SK-N-SH treated with all-trans-retinoic acid at 6 μM for 48 hours (cell line): ENCODE results near the gene WDR74.

Experiments
- ATAC-seq: fragments of 200-7000 bp; cut with Tn5 transposase; 3 replicates; pipeline ENCODE4 v1.9.1; 2020; ENCODE audit warnings: mild to moderate bottlenecking, moderate library complexity
- ARNTL ChIP-seq: fragments of 450-650 bp; formaldehyde crosslinking; IDR thresholded peaks from 2 replicates; pipeline ENCODE4 v1.5.0; 2020; ENCODE audit warnings: low read depth, mild to moderate bottlenecking, moderate library complexity, borderline replicate concordance
- BACH2 ChIP-seq: fragments of 250-450 bp; sonication (Bioruptor Pico); IDR thresholded peaks from 2 replicates; pipeline ENCODE4 v1.9.0; 2021; ENCODE audit warnings: mild to moderate bottlenecking, borderline replicate concordance
- CSDC2 ChIP-seq: fragments of 250-450 bp; sonication (Bioruptor Pico); IDR thresholded peaks from 2 replicates; pipeline ENCODE4 v1.5.0; 2020; ENCODE audit warnings: mild to moderate bottlenecking, moderate library complexity
- ESRRG ChIP-seq: fragments of 250-450 bp; sonication (Bioruptor Pico); IDR thresholded peaks from 2 replicates; pipeline ENCODE4 v1.6.1; 2021; ENCODE audit warnings: mild to moderate bottlenecking
- GLIS3 ChIP-seq: fragments of 250-450 bp; sonication (Bioruptor Pico); IDR thresholded peaks from 2 replicates; pipeline ENCODE4 v1.5.0; 2020; ENCODE audit warnings: mild to moderate bottlenecking, moderate library complexity
- ISL1 ChIP-seq: fragments of 250-450 bp; sonication (Bioruptor Pico); IDR thresholded peaks from 2 replicates; pipeline ENCODE4 v2.1.2; 2022; ENCODE audit warnings: mild to moderate bottlenecking, moderate library complexity
- OSR1 ChIP-seq: fragments of 250-450 bp; sonication (Bioruptor Pico); IDR thresholded peaks from 2 replicates; pipeline ENCODE4 v1.8.0; 2022; ENCODE audit warnings: moderate library complexity, mild to moderate bottlenecking, inconsistent platforms
- PPARA ChIP-seq: fragments of 250-450 bp; sonication (Bioruptor Pico); IDR thresholded peaks from 2 replicates; pipeline ENCODE4 v1.5.0; 2020; ENCODE audit warnings: mild to moderate bottlenecking, borderline replicate concordance
- RARB ChIP-seq: fragments of 250-450 bp; sonication (Bioruptor Pico); IDR thresholded peaks from 2 replicates; pipeline ENCODE4 v1.8.0; 2021; ENCODE audit warnings: mild to moderate bottlenecking, moderate library complexity
- TCF4 ChIP-seq: fragments of 250-450 bp; sonication (Bioruptor Pico); IDR thresholded peaks from 2 replicates; pipeline ENCODE4 v1.8.0; 2021; ENCODE audit warnings: mild to moderate bottlenecking, moderate library complexity, borderline replicate concordance
- ZC3H10 ChIP-seq: fragments of 250-450 bp; sonication (Bioruptor Pico); IDR thresholded peaks from 2 replicates; pipeline ENCODE4 v1.5.1; 2021; ENCODE audit warnings: mild to moderate bottlenecking, moderate library complexity
- ZFP3 ChIP-seq: fragments of 250-450 bp; sonication (Bioruptor Pico); IDR thresholded peaks from 2 replicates; pipeline ENCODE4 v1.5.0; 2020; ENCODE audit warnings: mild to moderate bottlenecking, moderate library complexity
- ZFP30 ChIP-seq: fragments of 450-650 bp; formaldehyde crosslinking; IDR thresholded peaks from 2 replicates; pipeline ENCODE4 v1.5.0; 2022; ENCODE audit warnings: mild to moderate bottlenecking, moderate library complexity
- ZNF565 ChIP-seq: fragments of 450-650 bp; formaldehyde crosslinking; conservative IDR thresholded peaks from 2 replicates; pipeline ENCODE4 v1.5.0; 2020; ENCODE audit warnings: low read depth, mild to moderate bottlenecking, moderate library complexity
- ZNF70 ChIP-seq: fragments of 450-650 bp; formaldehyde crosslinking; IDR thresholded peaks from 2 replicates; pipeline ENCODE4 v1.5.0; 2020; ENCODE audit warnings: mild to moderate bottlenecking, moderate library complexity
- TF ChIP-seq, protein P1 (sequence below): fragments of 250-450 bp; sonication (Bioruptor Pico); IDR thresholded peaks from 2 replicates; pipeline ENCODE4 v1.8.0; 2021; ENCODE audit warnings: low read depth, mild to moderate bottlenecking, moderate library complexity, borderline replicate concordance
- TF ChIP-seq, protein P2 (sequence below): fragments of 250-450 bp; sonication (Bioruptor Pico); IDR thresholded peaks from 2 replicates; pipeline ENCODE4 v1.5.1; 2021; ENCODE audit warnings: mild to moderate bottlenecking, moderate library complexity
- TF ChIP-seq, protein P3 (sequence below): fragments of 250-450 bp; sonication (Bioruptor Pico); IDR thresholded peaks from 2 replicates; pipeline ENCODE4 v1.5.0; 2020; ENCODE audit warnings: mild to moderate bottlenecking, moderate library complexity
- TF ChIP-seq, protein P4 (sequence below): fragments of 250-450 bp; sonication (Bioruptor Pico); IDR thresholded peaks from 2 replicates; pipeline ENCODE4 v1.8.0; 2020; ENCODE audit warnings: mild to moderate bottlenecking, moderate library complexity, borderline replicate concordance

Gene WDR74

DNA sequence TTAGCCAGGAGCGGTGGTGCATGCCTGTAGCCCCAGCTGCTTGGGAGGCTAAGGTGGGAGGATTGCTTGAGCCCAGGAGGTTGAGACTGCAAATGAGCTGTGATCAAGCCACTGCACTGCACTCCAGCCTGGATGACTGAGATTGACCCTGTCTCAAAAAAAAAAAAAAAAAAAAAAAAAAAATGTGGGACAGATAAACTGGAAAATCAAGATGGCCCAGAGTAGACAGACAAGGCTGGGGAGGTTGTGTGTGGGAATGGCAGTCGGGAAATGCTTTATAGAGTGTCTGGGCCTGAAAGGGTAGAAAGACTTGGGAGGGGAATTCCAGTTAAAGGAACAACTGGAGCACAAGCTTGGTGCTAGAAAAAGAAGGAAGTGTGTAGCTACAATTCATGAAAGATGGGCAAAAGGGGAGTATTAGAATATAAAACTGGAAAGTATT is 18.2 kb upstream of the WDR74 start (continued):
- TF ChIP-seq, protein P1, sequence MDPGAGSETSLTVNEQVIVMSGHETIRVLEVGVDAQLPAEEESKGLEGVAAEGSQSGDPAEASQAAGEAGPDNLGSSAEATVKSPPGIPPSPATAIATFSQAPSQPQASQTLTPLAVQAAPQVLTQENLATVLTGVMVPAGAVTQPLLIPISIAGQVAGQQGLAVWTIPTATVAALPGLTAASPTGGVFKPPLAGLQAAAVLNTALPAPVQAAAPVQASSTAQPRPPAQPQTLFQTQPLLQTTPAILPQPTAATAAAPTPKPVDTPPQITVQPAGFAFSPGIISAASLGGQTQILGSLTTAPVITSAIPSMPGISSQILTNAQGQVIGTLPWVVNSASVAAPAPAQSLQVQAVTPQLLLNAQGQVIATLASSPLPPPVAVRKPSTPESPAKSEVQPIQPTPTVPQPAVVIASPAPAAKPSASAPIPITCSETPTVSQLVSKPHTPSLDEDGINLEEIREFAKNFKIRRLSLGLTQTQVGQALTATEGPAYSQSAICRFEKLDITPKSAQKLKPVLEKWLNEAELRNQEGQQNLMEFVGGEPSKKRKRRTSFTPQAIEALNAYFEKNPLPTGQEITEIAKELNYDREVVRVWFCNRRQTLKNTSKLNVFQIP (CRISPR knock-in tag) = no peak
- TF ChIP-seq ZNF70 (CRISPR knock-in tag) = no peak
- TF ChIP-seq, protein P2, sequence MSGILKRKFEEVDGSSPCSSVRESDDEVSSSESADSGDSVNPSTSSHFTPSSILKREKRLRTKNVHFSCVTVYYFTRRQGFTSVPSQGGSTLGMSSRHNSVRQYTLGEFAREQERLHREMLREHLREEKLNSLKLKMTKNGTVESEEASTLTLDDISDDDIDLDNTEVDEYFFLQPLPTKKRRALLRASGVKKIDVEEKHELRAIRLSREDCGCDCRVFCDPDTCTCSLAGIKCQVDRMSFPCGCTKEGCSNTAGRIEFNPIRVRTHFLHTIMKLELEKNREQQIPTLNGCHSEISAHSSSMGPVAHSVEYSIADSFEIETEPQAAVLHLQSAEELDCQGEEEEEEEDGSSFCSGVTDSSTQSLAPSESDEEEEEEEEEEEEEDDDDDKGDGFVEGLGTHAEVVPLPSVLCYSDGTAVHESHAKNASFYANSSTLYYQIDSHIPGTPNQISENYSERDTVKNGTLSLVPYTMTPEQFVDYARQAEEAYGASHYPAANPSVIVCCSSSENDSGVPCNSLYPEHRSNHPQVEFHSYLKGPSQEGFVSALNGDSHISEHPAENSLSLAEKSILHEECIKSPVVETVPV = no peak
- TF ChIP-seq ZFP30 = no peak
- TF ChIP-seq, all 23 proteins: peak for 0

DNA sequence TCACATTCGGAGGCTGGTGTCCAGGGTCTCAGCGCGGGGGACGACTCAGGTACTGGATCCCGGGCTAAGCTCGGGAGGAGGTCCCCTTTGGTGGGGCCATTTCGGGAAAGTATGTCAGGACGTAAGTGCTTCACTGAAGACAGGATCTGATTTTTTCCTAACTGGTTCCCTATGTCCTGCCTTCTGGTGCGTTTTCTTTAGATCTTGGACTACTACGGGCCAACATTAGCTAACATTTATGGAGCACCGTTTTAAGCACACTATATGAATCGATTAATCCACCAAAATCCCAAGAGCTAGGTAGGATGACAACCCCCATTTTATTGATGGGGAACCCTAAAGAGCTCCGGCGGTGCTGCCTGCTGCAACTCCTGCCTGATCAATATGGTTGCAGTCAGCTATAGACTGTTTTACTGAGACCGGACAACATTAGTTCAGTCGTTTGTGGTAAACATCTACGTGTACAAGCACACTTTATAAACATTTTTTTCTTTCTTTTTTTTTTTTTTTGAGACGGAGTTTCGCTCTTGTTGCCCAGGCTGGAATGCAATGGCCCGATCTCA is 17.0 kb upstream of the WDR74 start:
- TF ChIP-seq ESRRG (CRISPR knock-in tag) (no peak), CSDC2 (CRISPR knock-in tag) (no peak), PPARA (no peak), ARNTL (CRISPR knock-in tag) (no peak), TCF4 (no peak)
- TF ChIP-seq, protein P3, sequence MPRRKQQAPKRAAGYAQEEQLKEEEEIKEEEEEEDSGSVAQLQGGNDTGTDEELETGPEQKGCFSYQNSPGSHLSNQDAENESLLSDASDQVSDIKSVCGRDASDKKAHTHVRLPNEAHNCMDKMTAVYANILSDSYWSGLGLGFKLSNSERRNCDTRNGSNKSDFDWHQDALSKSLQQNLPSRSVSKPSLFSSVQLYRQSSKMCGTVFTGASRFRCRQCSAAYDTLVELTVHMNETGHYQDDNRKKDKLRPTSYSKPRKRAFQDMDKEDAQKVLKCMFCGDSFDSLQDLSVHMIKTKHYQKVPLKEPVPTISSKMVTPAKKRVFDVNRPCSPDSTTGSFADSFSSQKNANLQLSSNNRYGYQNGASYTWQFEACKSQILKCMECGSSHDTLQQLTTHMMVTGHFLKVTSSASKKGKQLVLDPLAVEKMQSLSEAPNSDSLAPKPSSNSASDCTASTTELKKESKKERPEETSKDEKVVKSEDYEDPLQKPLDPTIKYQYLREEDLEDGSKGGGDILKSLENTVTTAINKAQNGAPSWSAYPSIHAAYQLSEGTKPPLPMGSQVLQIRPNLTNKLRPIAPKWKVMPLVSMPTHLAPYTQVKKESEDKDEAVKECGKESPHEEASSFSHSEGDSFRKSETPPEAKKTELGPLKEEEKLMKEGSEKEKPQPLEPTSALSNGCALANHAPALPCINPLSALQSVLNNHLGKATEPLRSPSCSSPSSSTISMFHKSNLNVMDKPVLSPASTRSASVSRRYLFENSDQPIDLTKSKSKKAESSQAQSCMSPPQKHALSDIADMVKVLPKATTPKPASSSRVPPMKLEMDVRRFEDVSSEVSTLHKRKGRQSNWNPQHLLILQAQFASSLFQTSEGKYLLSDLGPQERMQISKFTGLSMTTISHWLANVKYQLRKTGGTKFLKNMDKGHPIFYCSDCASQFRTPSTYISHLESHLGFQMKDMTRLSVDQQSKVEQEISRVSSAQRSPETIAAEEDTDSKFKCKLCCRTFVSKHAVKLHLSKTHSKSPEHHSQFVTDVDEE = no peak
- TF ChIP-seq, protein P2 = no peak
- peak; percentile 41 for ATAC-seq

DNA sequence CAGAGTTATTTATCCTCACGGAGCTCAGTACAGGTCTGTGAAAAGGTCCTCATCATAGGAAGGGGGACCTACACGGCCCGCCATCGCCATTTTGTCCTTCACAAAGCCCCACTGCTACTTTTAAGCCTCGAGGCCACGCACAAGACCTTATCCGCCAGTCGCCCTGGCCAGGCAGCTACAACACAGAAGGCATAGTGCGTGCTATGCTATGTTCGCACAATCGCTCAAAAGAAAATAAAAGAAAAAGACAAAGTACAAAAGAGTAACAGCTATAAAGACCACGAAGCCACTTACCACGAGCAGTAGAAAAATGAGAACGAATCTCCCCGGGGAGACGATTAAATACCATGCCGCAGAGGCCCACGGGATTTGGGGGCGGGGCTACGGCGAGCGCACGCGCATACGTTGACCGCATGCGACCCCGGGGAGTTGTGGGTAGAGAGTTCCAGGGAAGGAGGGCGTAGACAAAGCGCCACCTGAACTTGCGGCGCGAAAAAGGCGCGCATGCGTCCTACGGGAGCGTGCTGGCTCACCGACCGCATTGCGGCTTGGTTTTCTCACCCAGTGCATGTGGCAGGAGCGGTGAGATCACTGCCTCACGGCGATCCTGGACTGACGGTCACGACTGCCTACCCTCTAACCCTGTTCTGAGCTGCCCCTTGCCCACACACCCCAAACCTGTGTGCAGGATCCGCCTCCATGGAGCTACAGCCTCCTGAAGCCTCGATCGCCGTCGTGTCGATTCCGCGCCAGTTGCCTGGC is 16.4 kb upstream of the WDR74 start:
- TF ChIP-seq RARB (0 out of 2 replicates have a peak, but pooled peaks have one; percentile 32), ISL1 (CRISPR knock-in tag) (no peak), ZNF70 (CRISPR knock-in tag) (no peak), CSDC2 (CRISPR knock-in tag) (no peak)
- TF ChIP-seq, protein P4, sequence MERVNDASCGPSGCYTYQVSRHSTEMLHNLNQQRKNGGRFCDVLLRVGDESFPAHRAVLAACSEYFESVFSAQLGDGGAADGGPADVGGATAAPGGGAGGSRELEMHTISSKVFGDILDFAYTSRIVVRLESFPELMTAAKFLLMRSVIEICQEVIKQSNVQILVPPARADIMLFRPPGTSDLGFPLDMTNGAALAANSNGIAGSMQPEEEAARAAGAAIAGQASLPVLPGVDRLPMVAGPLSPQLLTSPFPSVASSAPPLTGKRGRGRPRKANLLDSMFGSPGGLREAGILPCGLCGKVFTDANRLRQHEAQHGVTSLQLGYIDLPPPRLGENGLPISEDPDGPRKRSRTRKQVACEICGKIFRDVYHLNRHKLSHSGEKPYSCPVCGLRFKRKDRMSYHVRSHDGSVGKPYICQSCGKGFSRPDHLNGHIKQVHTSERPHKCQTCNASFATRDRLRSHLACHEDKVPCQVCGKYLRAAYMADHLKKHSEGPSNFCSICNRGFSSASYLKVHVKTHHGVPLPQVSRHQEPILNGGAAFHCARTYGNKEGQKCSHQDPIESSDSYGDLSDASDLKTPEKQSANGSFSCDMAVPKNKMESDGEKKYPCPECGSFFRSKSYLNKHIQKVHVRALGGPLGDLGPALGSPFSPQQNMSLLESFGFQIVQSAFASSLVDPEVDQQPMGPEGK (CRISPR knock-in tag) = no peak
- ATAC-seq = peak; percentile 92

DNA sequence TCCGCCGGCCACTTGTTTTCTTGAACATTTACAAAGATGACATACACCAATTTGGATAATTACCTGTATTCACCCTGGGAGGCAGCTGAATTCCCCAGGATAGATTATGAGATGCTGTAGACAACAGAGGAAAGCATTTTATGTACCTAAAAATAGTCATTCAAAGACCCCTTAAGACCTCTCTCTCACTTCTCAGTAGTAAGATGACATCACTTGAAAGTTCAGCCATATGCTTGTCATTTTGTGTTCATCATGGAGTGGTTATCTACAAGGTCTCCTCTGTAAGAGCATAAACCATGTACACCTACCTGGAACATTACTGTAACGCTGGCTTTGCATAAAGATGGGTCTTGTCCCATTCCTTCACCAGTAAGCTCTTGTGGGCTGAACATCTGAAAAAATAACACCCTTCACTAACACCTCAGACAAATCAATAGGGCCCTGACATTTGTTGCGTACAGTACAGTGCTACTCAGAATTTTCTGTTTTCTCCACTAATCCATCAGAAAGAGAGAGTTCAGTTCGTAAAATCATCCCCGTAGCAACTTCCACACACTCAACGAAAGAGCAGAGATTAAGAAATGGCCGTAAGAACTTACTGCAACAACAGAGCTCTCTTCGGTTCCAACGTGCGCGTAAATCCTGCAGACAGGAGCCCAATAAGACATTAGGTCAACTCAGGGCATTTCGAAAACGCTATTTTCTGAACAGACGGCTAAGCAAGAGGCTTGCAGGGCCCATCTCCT is 15.6 kb upstream of the WDR74 start:
- ATAC-seq = peak; percentile 1; the same call in 1 of the 3 replicates
- TF ChIP-seq, protein P1 (CRISPR knock-in tag) = no peak
- TF ChIP-seq ZNF70 (CRISPR knock-in tag) = no peak
- TF ChIP-seq BACH2 (CRISPR knock-in tag) = no peak
- TF ChIP-seq ZFP3 (CRISPR knock-in tag) = no peak
- TF ChIP-seq ZC3H10 = no peak
- TF ChIP-seq ZNF565 (CRISPR knock-in tag) = no peak
- TF ChIP-seq GLIS3 (CRISPR knock-in tag) = no peak
- TF ChIP-seq OSR1 (CRISPR knock-in tag) = no peak
